ENCODE results near the gene SLC12A4. TPM values are rescaled to one million over a fixed set of nuclear protein-coding genes. Genes with fewer than 3 reads are reported as not detected.
"Not testable (repeated sequence)": the region's sequence is repeated elsewhere in the genome, so short reads cannot be mapped to it uniquely, and the experiment has no call there.

Gene SLC12A4
- polyA plus RNA-seq, 1 experiment, result 115 TPM

GRCh38 chr16:68005786-68006286, 37.4 kb upstream of the SLC12A4 start:
- no peak overlapping the region for H3K4me3 ChIP-seq (ENCODE audit: low read depth, low read length)
- TF ChIP-seq, protein P1, sequence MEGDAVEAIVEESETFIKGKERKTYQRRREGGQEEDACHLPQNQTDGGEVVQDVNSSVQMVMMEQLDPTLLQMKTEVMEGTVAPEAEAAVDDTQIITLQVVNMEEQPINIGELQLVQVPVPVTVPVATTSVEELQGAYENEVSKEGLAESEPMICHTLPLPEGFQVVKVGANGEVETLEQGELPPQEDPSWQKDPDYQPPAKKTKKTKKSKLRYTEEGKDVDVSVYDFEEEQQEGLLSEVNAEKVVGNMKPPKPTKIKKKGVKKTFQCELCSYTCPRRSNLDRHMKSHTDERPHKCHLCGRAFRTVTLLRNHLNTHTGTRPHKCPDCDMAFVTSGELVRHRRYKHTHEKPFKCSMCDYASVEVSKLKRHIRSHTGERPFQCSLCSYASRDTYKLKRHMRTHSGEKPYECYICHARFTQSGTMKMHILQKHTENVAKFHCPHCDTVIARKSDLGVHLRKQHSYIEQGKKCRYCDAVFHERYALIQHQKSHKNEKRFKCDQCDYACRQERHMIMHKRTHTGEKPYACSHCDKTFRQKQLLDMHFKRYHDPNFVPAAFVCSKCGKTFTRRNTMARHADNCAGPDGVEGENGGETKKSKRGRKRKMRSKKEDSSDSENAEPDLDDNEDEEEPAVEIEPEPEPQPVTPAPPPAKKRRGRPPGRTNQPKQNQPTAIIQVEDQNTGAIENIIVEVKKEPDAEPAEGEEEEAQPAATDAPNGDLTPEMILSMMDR (IDR thresholded peaks at IDR 0.05; ENCODE audit: insufficient read depth, low read depth, low read length), result no peak
- peaks cover 4% of the 10 kb centered on the region for H3K27me3 ChIP-seq (ENCODE audit: control insufficient read depth, insufficient read depth, low read length)
- no peaks in the 10 kb centered on the region for H3K36me3 ChIP-seq (ENCODE audit: control insufficient read depth, insufficient read depth, low read length)
- ChIA-PET POLR2A (no interaction called here), CTCF (interaction anchor here (0.6 to 1.5 kb wide), 5 partner anchors 8 to 223 kb away, joined by 3 to 4 read pairs (median 3); no protein-coding TSS in a partner anchor)
- DNase-seq (ENCODE audit: low read depth), result no peak

- Histone ChIP-seq H3K27me3 (ENCODE audit: control insufficient read depth, insufficient read depth, low read length) (peaks cover 4% of the 10 kb centered on the region), H3K4me3 (ENCODE audit: low read depth, low read length) (no peak overlapping the region), H3K36me3 (ENCODE audit: control insufficient read depth, insufficient read depth, low read length) (no peaks in the 10 kb centered on the region)
- ChIA-PET POLR2A (no interaction called here), CTCF (interaction anchor here (0.6 to 1.5 kb wide), 5 partner anchors 8 to 223 kb away, joined by 3 to 4 read pairs (median 3); no protein-coding TSS in a partner anchor)
- no peak for DNase-seq (ENCODE audit: low read depth)
- TF ChIP-seq, protein P1 (IDR thresholded peaks at IDR 0.05; ENCODE audit: insufficient read depth, low read depth, low read length), result no peak
Measured at GRCh38 chr16:68005211-68005610, 36.8 kb upstream of the SLC12A4 start.

DNA sequence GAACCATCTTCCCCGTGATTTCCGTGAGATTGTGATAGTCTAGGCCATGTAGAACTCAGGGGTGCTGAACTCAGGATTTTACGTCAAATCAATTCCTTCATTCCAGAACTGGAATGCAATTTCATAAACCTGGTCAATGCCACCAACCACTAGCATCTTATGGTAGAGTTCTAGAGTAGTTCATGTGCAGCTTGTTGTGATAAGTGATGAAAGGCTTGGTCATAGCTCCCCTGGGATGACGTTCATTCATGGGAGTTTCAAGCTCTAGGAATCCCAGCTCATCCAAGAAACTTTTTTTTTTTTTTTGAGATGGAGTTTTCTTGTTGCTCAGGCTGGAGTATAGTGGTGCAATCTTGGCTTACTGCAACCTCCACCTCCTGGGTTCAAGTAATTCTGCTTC, 34.6 kb upstream of the SLC12A4 start:
- H3K36me3 ChIP-seq (ENCODE audit: control insufficient read depth, insufficient read depth, low read length), result no peaks in the 10 kb centered on the region
- no peak for DNase-seq (ENCODE audit: low read depth)
- TF ChIP-seq, protein P1 (IDR thresholded peaks at IDR 0.05; ENCODE audit: insufficient read depth, low read depth, low read length), result no peak
- ChIA-PET POLR2A (interaction anchor here (0.6 kb wide), 1 partner anchor 1875 kb away, joined by 3 read pairs; no protein-coding TSS in a partner anchor), CTCF (interaction anchor here (0.9 to 2.5 kb wide), 3 partner anchors 9 to 66 kb away, joined by 4 to 8 read pairs (median 4); partner anchors contain the start of gene DPEP2NB)
- H3K4me3 ChIP-seq (ENCODE audit: low read depth, low read length), result no peak overlapping the region
- H3K27me3 ChIP-seq (ENCODE audit: control insufficient read depth, insufficient read depth, low read length), result no peaks in the 10 kb centered on the region

DNA sequence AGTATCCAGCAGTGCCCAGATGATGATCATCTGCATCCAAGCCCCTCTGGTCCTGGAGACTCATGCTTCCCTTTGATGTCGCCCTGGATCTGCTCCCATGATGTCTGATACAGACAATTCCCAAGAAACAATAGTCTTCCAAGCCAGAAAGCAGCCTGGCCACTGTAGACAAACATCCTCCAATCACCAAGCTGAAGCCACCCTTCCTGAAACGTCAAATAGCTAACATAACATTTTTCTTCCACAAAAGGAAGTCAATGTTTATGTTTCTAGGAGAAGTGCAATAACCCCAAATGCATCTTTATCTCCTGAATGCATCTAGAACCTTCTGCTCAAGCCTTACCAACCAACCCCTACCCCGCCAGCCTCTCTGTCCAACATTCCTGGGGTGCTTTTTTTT, 32.0 kb upstream of the SLC12A4 start:
- no peak for DNase-seq (ENCODE audit: low read depth)
- Histone ChIP-seq H3K27me3 (ENCODE audit: control insufficient read depth, insufficient read depth, low read length) (no peaks in the 10 kb centered on the region), H3K36me3 (ENCODE audit: control insufficient read depth, insufficient read depth, low read length) (no peaks in the 10 kb centered on the region), H3K4me3 (ENCODE audit: low read depth, low read length) (no peak overlapping the region)
- CTCF ChIA-PET, result interaction anchor here (0.6 kb wide), 1 partner anchor 9 kb away, joined by 3 read pairs; no protein-coding TSS in a partner anchor
- TF ChIP-seq, protein P1 (IDR thresholded peaks at IDR 0.05; ENCODE audit: insufficient read depth, low read depth, low read length), result no peak
- POLR2A ChIA-PET, result no interaction called here

DNA sequence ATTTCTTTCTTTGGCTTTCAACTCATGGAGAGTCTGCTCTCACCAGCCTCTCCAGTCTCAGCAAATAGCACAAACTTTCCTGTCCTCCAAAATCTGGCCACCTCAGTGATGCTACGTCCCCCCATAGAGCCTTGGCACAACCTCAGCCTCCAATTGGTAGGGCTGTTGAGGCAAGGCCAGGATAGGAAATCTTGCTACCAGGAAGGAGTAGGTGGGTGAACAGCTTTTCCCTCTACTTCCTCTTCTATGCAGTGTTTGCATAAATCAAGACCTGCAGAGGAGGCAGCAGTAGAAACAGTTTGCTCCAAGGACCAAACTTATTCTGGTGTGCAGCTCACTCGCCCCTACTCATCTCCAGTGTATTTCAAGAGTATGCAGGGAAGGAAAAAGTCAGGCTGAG, 31.5 kb upstream of the SLC12A4 start:
- no peak for DNase-seq (ENCODE audit: low read depth)
- POLR2A ChIA-PET, result no interaction called here
- no peaks in the 10 kb centered on the region for H3K27me3 ChIP-seq (ENCODE audit: control insufficient read depth, insufficient read depth, low read length)
- no peak overlapping the region for H3K4me3 ChIP-seq (ENCODE audit: low read depth, low read length)
- TF ChIP-seq, protein P1 (IDR thresholded peaks at IDR 0.05; ENCODE audit: insufficient read depth, low read depth, low read length), result no peak
- CTCF ChIA-PET, result interaction anchor here (0.6 kb wide), 1 partner anchor 10 kb away, joined by 3 read pairs; no protein-coding TSS in a partner anchor
- no peaks in the 10 kb centered on the region for H3K36me3 ChIP-seq (ENCODE audit: control insufficient read depth, insufficient read depth, low read length)

- DNase-seq (ENCODE audit: low read depth); H3K27me3 ChIP-seq (ENCODE audit: control insufficient read depth, insufficient read depth, low read length); POLR2A ChIA-PET; H3K4me3 ChIP-seq (ENCODE audit: low read depth, low read length); H3K36me3 ChIP-seq (ENCODE audit: control insufficient read depth, insufficient read depth, low read length): not testable (repeated sequence)
- CTCF ChIA-PET, result interaction anchor here (1.0 to 1.1 kb wide), 3 partner anchors 10 to 66 kb away, joined by 3 read pairs; no protein-coding TSS in a partner anchor
Measured at GRCh38 chr16:67998779-67999688, 30.6 kb upstream of the SLC12A4 start, which contains the start of gene DPEP2. DPEP2 (minus strand) TSS chr16:67999484; CDS start chr16:67993212, 6,272 bp downstream.

GRCh38 chr16:67998231-67998778, 29.9 kb upstream of the SLC12A4 start:
- H3K4me3 ChIP-seq (ENCODE audit: low read depth, low read length); H3K27me3 ChIP-seq (ENCODE audit: control insufficient read depth, insufficient read depth, low read length); H3K36me3 ChIP-seq (ENCODE audit: control insufficient read depth, insufficient read depth, low read length); DNase-seq (ENCODE audit: low read depth); POLR2A ChIA-PET: not testable (repeated sequence)
- CTCF ChIA-PET, result interaction anchor here (1.0 to 1.1 kb wide), 3 partner anchors 10 to 67 kb away, joined by 3 read pairs; no protein-coding TSS in a partner anchor
